Testis (tissue), 2 donors: ENCODE data around the gene PCSK5.

ENCODE experiments used
- CTCF ChIP-seq, 3 experiments: fragments of 450-650 bp in 2 of 3; fragments of 200-600 bp in 1 of 3; sonication (generic) in 1 of 3; IDR thresholded peaks; one replicate each; pipeline ENCODE4 v1.5.1; 2016 to 2019; ENCODE audit warnings: antibody characterized with exemption in 3 of 3, mild to moderate bottlenecking in 2 of 3, moderate library complexity in 1 of 3
- POLR2A ChIP-seq: fragments of 450-650 bp; IDR thresholded peaks from one replicate; pipeline ENCODE4 v1.6.1; 2017; ENCODE audit warnings: antibody characterized with exemption, mild to moderate bottlenecking, moderate library complexity

GRCh38 chr9:76302947-76303550, 412.6 kb downstream of the PCSK5 start:
- TF ChIP-seq CTCF (IDR thresholded peaks at IDR 0.05) = peak; percentile 78 to 86 (median 85)
- TF ChIP-seq POLR2A = no peak
